ENCODE measurements around the gene B3GNT5.

The B3GNT5 gene

DNA sequence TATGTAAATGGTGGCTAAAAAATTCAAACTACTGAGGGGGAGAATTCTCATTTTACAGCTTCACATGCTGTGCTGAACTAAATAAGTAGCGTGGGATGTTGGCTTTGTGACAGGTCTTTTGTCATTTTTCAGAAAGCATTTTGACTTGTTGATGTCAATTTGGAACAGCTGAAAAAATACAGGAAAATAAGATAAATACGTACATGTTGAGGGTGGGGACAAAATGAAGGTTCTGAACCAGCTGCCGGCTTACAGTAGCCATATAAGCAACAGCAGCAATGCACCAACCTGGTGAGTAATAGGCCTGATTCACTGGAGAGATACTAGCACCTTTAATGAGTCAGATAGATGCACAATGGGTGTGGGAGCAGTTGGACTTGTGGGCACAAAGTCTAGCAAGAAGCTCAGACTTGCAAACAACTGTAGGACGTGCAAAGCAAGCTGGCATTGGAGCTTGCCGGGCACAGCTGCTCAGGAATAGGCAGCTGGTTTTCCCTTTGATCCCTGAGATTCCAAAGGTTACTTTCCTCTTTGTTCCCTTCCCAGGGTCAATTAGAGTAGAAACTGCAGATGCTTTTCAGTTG is 12.9 kb downstream of the B3GNT5 start:
- H3K36me3 ChIP-seq (ENCODE audit: control insufficient read depth, low read length), result no peaks in the 10 kb centered on the region
- peaks cover 3% of the 10 kb centered on the region for H3K4me1 ChIP-seq (ENCODE audit: control insufficient read depth, low read length)
- no peaks in the 10 kb centered on the region for H3K79me2 ChIP-seq (ENCODE audit: control insufficient read depth, low read length)
- no peak overlapping the region for H3K27ac ChIP-seq (ENCODE audit: low read depth, low read length)
- H3F3A ChIP-seq (ENCODE audit: control insufficient read depth, insufficient read depth), result no peaks in the 10 kb centered on the region
- no peak overlapping the region for H3K4me2 ChIP-seq (ENCODE audit: low read length)
- H3K4me3 ChIP-seq (ENCODE audit: low read length), result no peak overlapping the region
- H3K27me3 ChIP-seq (ENCODE audit: control insufficient read depth, low read length), result no peaks in the 10 kb centered on the region
- no peaks in the 10 kb centered on the region for H3K9me3 ChIP-seq (ENCODE audit: control insufficient read depth, insufficient read depth, low read length)
- TF ChIP-seq EZH2phosphoT487 (IDR thresholded peaks at IDR 0.05; ENCODE audit: borderline replicate concordance, low read length), result no peak
- TF ChIP-seq CTCF (IDR thresholded peaks at IDR 0.05; ENCODE audit: low read depth, low read length, poor library complexity, severe bottlenecking), result no peak
- no peaks in the 10 kb centered on the region for H4K20me1 ChIP-seq (ENCODE audit: control insufficient read depth, insufficient read depth, low read depth, low read length)
- no peaks in the 10 kb centered on the region for H3K9me2 ChIP-seq (replicated peaks; ENCODE audit: control insufficient read depth, low read length)

DNA sequence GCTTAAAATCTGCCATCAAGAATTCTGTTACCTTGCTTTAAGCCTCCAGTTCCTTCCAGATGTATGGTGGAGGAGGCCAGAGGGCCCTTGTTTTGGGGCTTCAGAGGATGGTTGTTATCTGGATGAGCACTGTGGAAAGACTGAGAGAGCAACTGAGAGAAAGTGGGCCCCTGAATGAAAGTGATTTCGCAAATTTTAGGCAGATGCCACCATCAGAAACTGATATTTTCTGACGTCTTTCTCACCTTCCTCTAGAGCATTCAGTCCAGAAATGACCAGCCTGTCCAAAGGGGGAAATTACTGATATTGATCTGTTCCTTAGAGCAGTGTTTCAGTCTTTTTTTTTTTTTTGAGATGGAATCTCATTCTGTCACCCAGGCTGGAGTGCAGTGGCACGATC is 13.4 kb downstream of the B3GNT5 start:
- Histone ChIP-seq H3K4me1 (ENCODE audit: control insufficient read depth, low read length) (no peaks in the 10 kb centered on the region), H4K20me1 (ENCODE audit: control insufficient read depth, insufficient read depth, low read depth, low read length) (no peaks in the 10 kb centered on the region), H3K4me3 (ENCODE audit: low read length) (no peak overlapping the region), H3K36me3 (ENCODE audit: control insufficient read depth, low read length) (no peaks in the 10 kb centered on the region), H3K27ac (ENCODE audit: low read depth, low read length) (no peak overlapping the region), H3K9me3 (ENCODE audit: control insufficient read depth, insufficient read depth, low read length) (no peaks in the 10 kb centered on the region), H3K79me2 (ENCODE audit: control insufficient read depth, low read length) (no peaks in the 10 kb centered on the region), H3K4me2 (ENCODE audit: low read length) (no peak overlapping the region), H3F3A (ENCODE audit: control insufficient read depth, insufficient read depth) (no peaks in the 10 kb centered on the region), H3K27me3 (ENCODE audit: control insufficient read depth, low read length) (no peaks in the 10 kb centered on the region), H3K9me2 (replicated peaks; ENCODE audit: control insufficient read depth, low read length) (no peaks in the 10 kb centered on the region)
- TF ChIP-seq CTCF (IDR thresholded peaks at IDR 0.05; ENCODE audit: low read depth, low read length, poor library complexity, severe bottlenecking), result no peak
- TF ChIP-seq EZH2phosphoT487 (IDR thresholded peaks at IDR 0.05; ENCODE audit: borderline replicate concordance, low read length), result no peak

DNA sequence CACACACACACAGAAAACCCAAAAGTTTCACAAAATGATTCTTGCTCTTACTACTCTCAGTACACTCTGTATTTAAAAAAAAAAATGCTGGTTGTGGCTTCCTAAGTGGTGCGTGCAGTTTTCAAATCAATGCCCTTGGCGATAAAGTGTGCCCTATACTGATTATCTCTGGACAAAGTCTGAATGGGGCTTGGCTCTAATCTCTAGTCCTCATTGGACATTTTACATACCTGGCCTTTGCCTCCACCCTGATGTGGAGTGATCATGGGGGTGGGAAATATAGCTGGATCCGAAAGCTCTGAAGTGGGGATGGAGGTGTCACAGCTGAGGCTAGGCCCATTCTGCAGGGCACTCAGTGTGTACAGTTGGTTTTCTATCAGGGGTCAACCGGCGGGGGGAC is 14.1 kb downstream of the B3GNT5 start:
- Histone ChIP-seq H3F3A (ENCODE audit: control insufficient read depth, insufficient read depth) (no peaks in the 10 kb centered on the region), H3K27ac (ENCODE audit: low read depth, low read length) (no peak overlapping the region), H3K27me3 (ENCODE audit: control insufficient read depth, low read length) (no peaks in the 10 kb centered on the region), H3K79me2 (ENCODE audit: control insufficient read depth, low read length) (no peaks in the 10 kb centered on the region), H3K4me3 (ENCODE audit: low read length) (no peak overlapping the region), H3K9me3 (ENCODE audit: control insufficient read depth, insufficient read depth, low read length) (no peaks in the 10 kb centered on the region), H4K20me1 (ENCODE audit: control insufficient read depth, insufficient read depth, low read depth, low read length) (no peaks in the 10 kb centered on the region), H3K4me2 (ENCODE audit: low read length) (no peak overlapping the region), H3K4me1 (ENCODE audit: control insufficient read depth, low read length) (no peaks in the 10 kb centered on the region), H3K9me2 (replicated peaks; ENCODE audit: control insufficient read depth, low read length) (no peaks in the 10 kb centered on the region), H3K36me3 (ENCODE audit: control insufficient read depth, low read length) (no peaks in the 10 kb centered on the region)
- TF ChIP-seq CTCF (IDR thresholded peaks at IDR 0.05; ENCODE audit: low read depth, low read length, poor library complexity, severe bottlenecking), result no peak
- TF ChIP-seq EZH2phosphoT487 (IDR thresholded peaks at IDR 0.05; ENCODE audit: borderline replicate concordance, low read length), result no peak
